ENCODE measurements around the gene VAV2. TPM values are rescaled to one million over a fixed set of nuclear protein-coding genes. Genes with fewer than 3 reads are reported as not detected.

Gene VAV2
- total and polyA plus RNA-seq, 2 of the 4 experiments (the other 2 are of a cell fraction), result 10.8 to 13.4 TPM

DNA sequence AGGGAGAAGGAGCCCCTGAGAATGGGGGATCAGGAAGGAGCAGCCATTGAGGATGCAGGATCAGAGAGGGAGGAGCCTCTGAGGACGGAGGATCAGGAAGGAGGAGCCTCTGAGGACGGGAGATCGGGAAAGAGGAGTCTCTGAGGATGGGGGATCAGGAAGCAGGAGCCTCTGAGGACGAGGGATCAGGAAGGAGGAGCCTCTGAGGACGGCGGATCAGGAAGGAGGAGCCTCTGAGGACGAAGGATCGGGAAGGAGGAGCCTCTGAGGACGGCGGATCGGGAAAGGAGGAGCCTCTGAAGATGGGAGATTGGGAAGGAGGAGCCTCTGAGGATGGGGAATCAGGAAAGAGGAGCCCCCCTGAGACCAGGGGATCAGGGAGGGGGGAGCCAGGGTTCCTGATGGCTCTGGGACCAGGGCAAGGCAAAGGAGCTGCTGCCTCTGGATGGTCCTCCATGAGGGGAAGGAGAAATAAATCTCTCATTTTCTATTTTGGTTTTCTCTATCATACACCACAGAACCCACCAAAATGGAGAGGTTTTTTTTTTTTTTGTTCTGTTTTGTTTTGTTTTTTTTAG is 231.3 kb downstream of the VAV2 start:
- POLR2A ChIA-PET (ENCODE audit: unreplicated experiment), result no interaction called here

More for the DNA sequence above, 231.3 kb downstream of the VAV2 start:
- Histone ChIP-seq H3K18ac (ENCODE audit: low read depth, low read length) (no peak overlapping the region), H3K36me3 (ENCODE audit: control insufficient read depth, insufficient read depth, low read length) (peaks cover 9% of the 10 kb centered on the region; the same call in 1 of the 2 replicates), H4K91ac (ENCODE audit: insufficient read depth, low read depth, low read length) (no peak overlapping the region), H2BK120ac (ENCODE audit: low read depth, low read length) (no peak overlapping the region), H2AK5ac (ENCODE audit: low read depth, low read length) (no peak overlapping the region), H3K23ac (ENCODE audit: low read depth, low read length) (no peak overlapping the region), H4K5ac (ENCODE audit: low read depth, low read length) (no peak overlapping the region), H3K27me3 (ENCODE audit: control insufficient read depth, insufficient read depth, low read length) (no peaks in the 10 kb centered on the region), H3K9me1 (ENCODE audit: insufficient read depth, low read length) (peaks cover 7% of the 10 kb centered on the region), H3K9ac (ENCODE audit: low read depth, low read length) (no peak overlapping the region), H2AFZ (replicated peaks; ENCODE audit: low read length, poor library complexity) (no peak overlapping the region), H3K27ac (ENCODE audit: insufficient read depth, low read length) (no peak overlapping the region), H4K20me1 (ENCODE audit: insufficient read depth, low read length) (no peaks in the 10 kb centered on the region), H3K4ac (ENCODE audit: low read depth, low read length) (no peak overlapping the region), H2BK20ac (ENCODE audit: low read depth, low read length) (no peak overlapping the region), H3K79me1 (ENCODE audit: low read depth in 1 of 2, low read length in 2 of 2) (0 out of 4 replicates have a peak, but pooled peaks cover 0 to 3% of the 10 kb centered on the region in 2 experiments), H2BK15ac (ENCODE audit: low read depth, low read length) (no peak overlapping the region), H3K56ac (ENCODE audit: extremely low read depth, insufficient read depth, low read length) (no peak overlapping the region), H3K4me1 (ENCODE audit: control insufficient read depth, insufficient read depth, low read length) (peaks cover 3% of the 10 kb centered on the region), H3K9me3 (ENCODE audit: control insufficient read depth, insufficient read depth, low read length) (no peaks in the 10 kb centered on the region), H3K4me3 (ENCODE audit: insufficient read depth, low read depth, low read length) (no peak overlapping the region), H3K14ac (replicated peaks; ENCODE audit: low read depth, low read length) (no peak overlapping the region), H2BK5ac (ENCODE audit: low read depth, low read length, poor library complexity, severe bottlenecking) (no peak overlapping the region), H3K4me2 (ENCODE audit: low read depth, low read length) (no peak overlapping the region), H2AK9ac (replicated peaks; ENCODE audit: low read depth, low read length, poor library complexity) (peak overlapping the region; percentile 23), H4K8ac (ENCODE audit: low read depth in 2 of 2, low read length in 2 of 2) (no peak overlapping the region)
- dilution Hi-C loops (cut with HindIII; ENCODE audit: low sequenced_read_pairs, unreplicated experiment) (no loop called here), in situ Hi-C loops (cut with MboI; ENCODE audit: low sequenced_read_pairs) (no loop called here), intact Hi-C loops (cut with micrococcal nuclease) (no loop called here)
- WGBS, 2 experiments (ENCODE audit: extremely low coverage in 2 of 2, insufficient read length in 1 of 2), result 93% methylated on average over 5 of the region's 11 CpGs; no CpG with 5 or more reads in 1 of the 2 experiments
- TF ChIP-seq RFX5 (IDR thresholded peaks at IDR 0.05; ENCODE audit: low read depth, low read length), result no peak
- TF ChIP-seq, protein P1, sequence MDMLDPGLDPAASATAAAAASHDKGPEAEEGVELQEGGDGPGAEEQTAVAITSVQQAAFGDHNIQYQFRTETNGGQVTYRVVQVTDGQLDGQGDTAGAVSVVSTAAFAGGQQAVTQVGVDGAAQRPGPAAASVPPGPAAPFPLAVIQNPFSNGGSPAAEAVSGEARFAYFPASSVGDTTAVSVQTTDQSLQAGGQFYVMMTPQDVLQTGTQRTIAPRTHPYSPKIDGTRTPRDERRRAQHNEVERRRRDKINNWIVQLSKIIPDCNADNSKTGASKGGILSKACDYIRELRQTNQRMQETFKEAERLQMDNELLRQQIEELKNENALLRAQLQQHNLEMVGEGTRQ (IDR thresholded peaks at IDR 0.05; ENCODE audit: low read depth, low read length), result no peak
- no peak for TF ChIP-seq FOS (IDR thresholded peaks at IDR 0.05; ENCODE audit: low read depth, low read length)
- ATAC-seq (ENCODE audit: low read depth) (no peak), DNase-seq (no peak)
- no TSS peak for BruUV-seq (replicated peaks)
- CTCF ChIA-PET, result no interaction called here
